HepG2 (cell line): ENCODE results near the gene CDC27. TPM values are rescaled to one million over a fixed set of nuclear protein-coding genes. Genes with fewer than 3 reads are reported as not detected.
A peak's percentile ranks its signal among the peaks of the same experiment; 100 is the strongest.

ENCODE experiments used
- ATF4 ChIP-seq, 2 experiments: fragments of 450-650 bp in 1 of 2; sonication (generic) in 1 of 2; formaldehyde crosslinking; IDR thresholded peaks; 2 replicates each; pipeline versions ENCODE4 v1.5.0 to v1.8.0; 2020 to 2022; ENCODE audit warnings: mild to moderate bottlenecking in 1 of 2, missing genetic modification reagents in 1 of 2
- CEBPG ChIP-seq: IDR thresholded peaks from 2 replicates; pipeline ENCODE4 v1.6.1; 2016
- E2F2 ChIP-seq: sonication (generic); formaldehyde crosslinking; IDR thresholded peaks from 2 replicates; pipeline ENCODE4 v1.4.0; 2020; ENCODE audit warnings: missing genetic modification reagents, borderline replicate concordance
- FLYWCH1 ChIP-seq: sonication (generic); formaldehyde crosslinking; IDR thresholded peaks from 2 replicates; pipeline ENCODE4 v1.8.1; 2023; ENCODE audit warnings: mild to moderate bottlenecking, missing genetic modification reagents
- GLMP ChIP-seq: sonication (generic); formaldehyde crosslinking; IDR thresholded peaks from 2 replicates; pipeline ENCODE4 v1.9.0; 2021; ENCODE audit warnings: missing genetic modification reagents, mild to moderate bottlenecking, borderline replicate concordance
- MBNL3 ChIP-seq: fragments of 250-450 bp; sonication (Bioruptor Pico); conservative IDR thresholded peaks from 2 replicates; pipeline ENCODE4 v1.8.0; 2022; ENCODE audit warnings: mild to moderate bottlenecking, inconsistent platforms
- PAX8 ChIP-seq: sonication (generic); formaldehyde crosslinking; IDR thresholded peaks from 2 replicates; pipeline ENCODE4 v1.8.0; 2022; ENCODE audit warnings: mild to moderate bottlenecking, missing genetic modification reagents, borderline replicate concordance
- POGZ ChIP-seq: sonication (generic); formaldehyde crosslinking; IDR thresholded peaks from 2 replicates; pipeline ENCODE4 v1.4.0; 2020; ENCODE audit warnings: mild to moderate bottlenecking, missing genetic modification reagents
- SPEN ChIP-seq: sonication (generic); formaldehyde crosslinking; IDR thresholded peaks from 2 replicates; pipeline ENCODE4 v1.5.1; 2020; ENCODE audit warnings: low read depth, mild to moderate bottlenecking, missing genetic modification reagents
- ZHX2 ChIP-seq, 2 experiments: sonication (generic) in 1 of 2; formaldehyde crosslinking in 1 of 2; IDR thresholded peaks; 2 replicates each; pipeline versions ENCODE4 v1.6.1 to v1.9.0; 2014 to 2022; ENCODE audit warnings: antibody characterized with exemption in 1 of 2, borderline replicate concordance in 1 of 2, inconsistent platforms in 1 of 2, low read depth in 1 of 2, missing genetic modification reagents in 1 of 2
- ZKSCAN1 ChIP-seq: fragments of 150-350 bp; IDR thresholded peaks from 2 replicates; pipeline ENCODE4 v1.6.1; 2014; ENCODE audit warnings: low read length
- ZMYM4 ChIP-seq: sonication (generic); formaldehyde crosslinking; IDR thresholded peaks from 2 replicates; pipeline ENCODE4 v1.8.1; 2023; ENCODE audit warnings: mild to moderate bottlenecking, missing genetic modification reagents
- ZNF224 ChIP-seq: sonication (generic); formaldehyde crosslinking; IDR thresholded peaks from 2 replicates; pipeline ENCODE4 v1.5.0; 2020; ENCODE audit warnings: mild to moderate bottlenecking, missing genetic modification reagents
- ZNF362 ChIP-seq: sonication (generic); formaldehyde crosslinking; IDR thresholded peaks from 2 replicates; pipeline ENCODE4 v1.4.0; 2020; ENCODE audit warnings: missing genetic modification reagents, mild to moderate bottlenecking, borderline replicate concordance
- ZNF883 ChIP-seq: sonication (generic); formaldehyde crosslinking; IDR thresholded peaks from 2 replicates; pipeline ENCODE4 v1.5.1; 2020; ENCODE audit warnings: mild to moderate bottlenecking, missing genetic modification reagents; ENCODE audit errors: not compliant biosample characterization
- ZSCAN22 ChIP-seq: sonication (generic); formaldehyde crosslinking; IDR thresholded peaks from 2 replicates; pipeline ENCODE4 v1.4.0; 2020; ENCODE audit warnings: mild to moderate bottlenecking, missing genetic modification reagents
- polyA plus RNA-seq, 8 experiments: library from polyadenylated mRNA; depleted of rRNA in 3 of 8; stranded (reverse) in 7 of 8; unstranded in 1 of 8; fragments of >200 nt; fragmentation: Illumina TruSeq in 4 of 8; extraction: Trizol in 4 of 8; gene quantifications; 2 replicates each; pipeline versions ENCODE4 v1.2.1 to v1.2.3, GENCODE V29; 2011 to 2016; ENCODE audit warnings: low read depth in 4 of 8, missing spikeins in 1 of 8, mixed read lengths in 1 of 8; ENCODE audit not compliant: insufficient read depth in 1 of 8
- total RNA-seq, 5 experiments: library from RNA; depleted of rRNA; stranded (reverse); fragments of >200 nt; fragmentation: Illumina TruSeq; extraction: Trizol; gene quantifications; 2 replicates each; pipeline ENCODE4 v1.2.3, GENCODE V29; 2016; ENCODE audit warnings: low read depth in 1 of 5

Gene CDC27
- total and polyA plus RNA-seq, 2 of the 13 experiments (the other 11 are each of a cell fraction or from before 2014, with no cell fraction given), result 80.7 to 102 TPM

- TF ChIP-seq ZHX2 (IDR thresholded peaks at IDR 0.05; ENCODE audit: low read depth) (no peak; the same call in 1 of the 2 replicates), ZHX2 (CRISPR knock-in tag; IDR thresholded peaks at IDR 0.05; ENCODE audit: borderline replicate concordance) (peak; percentile 96), GLMP (CRISPR knock-in tag) (peak; percentile 57; the same call in 1 of the 2 replicates), SPEN (CRISPR knock-in tag) (peak; percentile 100), PAX8 (CRISPR knock-in tag) (no peak; the same call in 1 of the 2 replicates), ZNF362 (CRISPR knock-in tag) (no peak; the same call in 1 of the 2 replicates), ZSCAN22 (CRISPR knock-in tag) (no peak), E2F2 (CRISPR knock-in tag) (peak; percentile 96; the same call in 1 of the 2 replicates), CEBPG (peak; percentile 39), MBNL3 (no peak), ZMYM4 (CRISPR knock-in tag) (peak; percentile 81), ATF4 (CRISPR knock-in tag; IDR thresholded peaks at IDR 0.05) (peak in 1 of 2 experiments; percentile 42; a peak in 2 of 4 replicates), FLYWCH1 (peak; percentile 68; the same call in 1 of the 2 replicates), ZKSCAN1 (0 out of 2 replicates have a peak, but pooled peaks have one; percentile 23), ZNF224 (CRISPR knock-in tag) (peak; percentile 79; the same call in 1 of the 2 replicates), ZNF883 (CRISPR knock-in tag) (peak; percentile 99), POGZ (CRISPR knock-in tag) (peak; percentile 64; the same call in 1 of the 2 replicates)
These were observed at the start of gene CDC27 (continued) for GRCh38 chr17:47188876-47189731.
